Measurements from ENCODE around the gene PDE11A.

The PDE11A gene

DNA sequence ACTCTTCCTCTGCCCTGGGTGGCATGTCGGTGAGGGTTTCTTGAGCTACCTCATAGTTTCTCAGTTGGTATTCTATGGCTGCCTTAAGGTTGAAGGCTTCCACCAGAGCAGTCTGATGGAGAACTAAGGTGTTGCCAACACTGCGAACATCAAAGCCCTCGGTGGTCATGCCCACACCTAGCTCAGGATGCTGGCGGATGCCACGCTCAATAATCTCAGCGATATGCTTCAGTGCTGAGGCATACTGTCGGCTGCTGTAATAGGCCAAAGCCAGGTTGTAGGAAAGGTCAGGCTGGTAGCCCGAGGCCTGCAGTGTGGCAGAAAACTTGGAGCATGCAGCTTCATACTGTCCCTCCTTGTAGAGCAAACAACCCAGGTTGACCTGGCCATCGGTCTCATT, 454.7 kb downstream of the PDE11A start:
- Mint-ChIP-seq H3K27me3 (peaks cover 9% of the 10 kb centered on the region), H3K4me1 (ENCODE audit: low read depth) (peaks cover 9% of the 10 kb centered on the region), H3K27ac (peak overlapping the region; percentile 100), H3K4me3 (peak overlapping the region; percentile 95), H3K36me3 (ENCODE audit: low read depth) (no peaks in the 10 kb centered on the region), H3K9me3 (peaks cover 4% of the 10 kb centered on the region)

DNA sequence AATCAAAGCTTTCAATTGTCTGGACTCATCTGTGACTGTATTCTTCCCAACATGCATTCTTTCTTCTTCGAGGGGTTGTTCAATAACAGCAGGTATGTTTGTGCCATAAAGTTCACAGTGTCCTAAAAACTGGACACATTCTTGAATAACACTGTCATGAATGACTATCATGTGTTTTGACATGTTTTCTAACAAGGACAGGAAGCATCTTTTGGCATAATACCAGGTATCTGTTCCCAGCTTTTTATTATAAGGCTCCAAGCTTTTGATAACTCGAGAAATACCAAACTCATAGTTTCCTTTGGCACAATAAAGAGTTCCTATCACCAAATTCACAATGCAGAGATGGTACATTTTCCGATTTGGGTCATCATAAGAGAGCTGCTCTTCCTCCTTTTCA, 455.8 kb downstream of the PDE11A start:
- Mint-ChIP-seq H3K27me3 (peaks cover 9% of the 10 kb centered on the region), H3K4me1 (ENCODE audit: low read depth) (peaks cover 9% of the 10 kb centered on the region), H3K4me3 (no peak overlapping the region), H3K27ac (no peak overlapping the region), H3K9me3 (peaks cover 4% of the 10 kb centered on the region), H3K36me3 (ENCODE audit: low read depth) (no peaks in the 10 kb centered on the region)

DNA sequence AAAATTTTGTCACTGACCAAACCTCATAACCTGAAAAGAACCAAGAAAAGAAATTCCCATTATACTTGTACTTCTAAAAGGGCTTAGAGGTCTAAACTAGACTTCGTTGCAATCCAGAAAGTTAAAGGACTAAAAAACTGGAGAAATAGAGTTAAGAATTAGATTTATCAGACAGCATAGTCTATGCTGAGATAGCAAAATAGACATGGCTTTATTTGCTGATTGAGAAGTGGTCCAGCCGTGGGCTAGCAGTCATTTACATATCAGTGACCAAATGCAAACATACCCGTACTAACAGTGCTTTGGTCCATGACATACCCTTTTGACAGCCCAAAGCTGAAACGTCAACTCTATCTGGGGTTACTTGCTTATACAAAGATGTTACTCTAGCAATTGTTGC, 456.5 kb downstream of the PDE11A start:
- Mint-ChIP-seq H3K4me1 (ENCODE audit: low read depth) (peaks cover 9% of the 10 kb centered on the region), H3K9me3 (peaks cover 4% of the 10 kb centered on the region), H3K4me3 (no peak overlapping the region), H3K27ac (no peak overlapping the region), H3K27me3 (peaks cover 9% of the 10 kb centered on the region), H3K36me3 (ENCODE audit: low read depth) (no peaks in the 10 kb centered on the region)

DNA sequence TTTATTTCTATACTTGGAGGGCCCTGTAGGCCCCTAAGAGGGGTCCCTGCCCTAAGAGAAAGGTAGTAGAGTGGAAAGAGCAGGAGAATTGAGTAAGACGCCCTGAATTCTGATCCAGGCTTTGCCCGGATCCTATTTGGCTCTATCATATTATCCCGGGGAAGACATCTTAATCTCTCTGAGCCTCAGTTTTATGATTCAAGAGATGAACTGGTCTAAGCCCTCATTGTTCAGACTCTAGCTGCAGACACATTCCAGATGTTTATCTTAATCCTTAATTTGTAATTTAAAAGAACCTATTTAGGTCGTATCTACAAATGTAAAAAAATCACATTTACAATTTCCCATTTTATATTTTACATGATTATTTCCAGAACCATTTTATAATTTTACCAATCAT, 459.9 kb downstream of the PDE11A start:
- no peaks in the 10 kb centered on the region for H3K36me3 Mint-ChIP-seq (ENCODE audit: low read depth)
- peaks cover 12% of the 10 kb centered on the region for H3K27me3 Mint-ChIP-seq
- no peak overlapping the region for H3K27ac Mint-ChIP-seq
- peaks cover 8% of the 10 kb centered on the region for H3K9me3 Mint-ChIP-seq
- H3K4me1 Mint-ChIP-seq (ENCODE audit: low read depth), result no peaks in the 10 kb centered on the region
- H3K4me3 Mint-ChIP-seq, result no peak overlapping the region

DNA sequence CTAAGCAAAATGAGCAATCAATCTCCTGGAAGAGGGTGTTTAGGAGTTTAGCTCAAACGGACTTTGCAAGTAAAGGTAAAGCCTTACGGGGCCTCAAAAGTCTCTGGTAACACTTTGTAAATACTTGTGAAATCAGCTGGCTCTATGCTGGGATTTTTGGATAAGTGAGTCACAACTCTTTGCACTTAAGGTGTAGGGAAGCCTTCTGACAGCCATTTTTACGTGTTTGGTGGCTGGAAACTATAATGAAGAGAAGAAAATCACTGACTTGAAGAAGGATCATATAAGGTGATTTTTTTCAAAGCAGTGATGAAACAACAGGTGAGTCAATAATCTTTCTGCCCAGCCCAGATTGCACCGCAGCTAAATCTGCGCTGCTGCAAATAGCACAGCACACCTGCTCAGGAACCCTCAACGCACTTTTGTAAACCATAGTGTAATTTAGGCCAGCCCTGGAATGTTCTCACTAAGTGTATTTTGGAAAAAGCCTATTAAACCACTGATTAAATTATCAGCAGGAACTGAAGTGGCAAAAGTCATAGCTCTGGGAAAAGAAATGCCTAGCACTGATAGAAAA, 461.2 kb downstream of the PDE11A start:
- no peaks in the 10 kb centered on the region for H3K36me3 Mint-ChIP-seq (ENCODE audit: low read depth)

DNA sequence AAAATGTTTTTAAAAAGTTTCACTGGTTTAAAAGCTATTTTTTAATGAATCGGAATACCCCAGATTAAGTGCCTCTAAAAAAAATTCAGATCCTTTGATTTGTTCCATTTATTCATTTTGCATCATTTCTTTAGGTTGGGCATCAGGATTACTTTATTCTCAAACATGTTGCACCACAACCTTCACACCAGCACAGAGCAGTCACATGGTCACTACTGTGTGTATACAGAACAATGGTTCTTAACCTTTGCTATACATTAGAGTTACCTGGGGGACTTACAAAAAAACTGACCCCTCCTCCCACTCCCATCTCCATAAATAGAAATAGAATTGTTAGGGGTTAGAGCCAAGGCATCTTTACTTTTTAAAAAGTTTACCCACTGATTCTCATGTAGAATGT, 461.8 kb downstream of the PDE11A start:
- Mint-ChIP-seq H3K4me3 (no peak overlapping the region), H3K4me1 (ENCODE audit: low read depth) (no peaks in the 10 kb centered on the region), H3K27me3 (peaks cover 4% of the 10 kb centered on the region), H3K36me3 (ENCODE audit: low read depth) (no peaks in the 10 kb centered on the region), H3K27ac (no peak overlapping the region), H3K9me3 (peaks cover 4% of the 10 kb centered on the region)

More for the DNA sequence above, 461.2 kb downstream of the PDE11A start:
- peaks cover 4% of the 10 kb centered on the region for H3K9me3 Mint-ChIP-seq
- H3K4me1 Mint-ChIP-seq (ENCODE audit: low read depth), result no peaks in the 10 kb centered on the region
- peaks cover 7% of the 10 kb centered on the region for H3K27me3 Mint-ChIP-seq
- no peak overlapping the region for H3K27ac Mint-ChIP-seq
- H3K4me3 Mint-ChIP-seq, result no peak overlapping the region

DNA sequence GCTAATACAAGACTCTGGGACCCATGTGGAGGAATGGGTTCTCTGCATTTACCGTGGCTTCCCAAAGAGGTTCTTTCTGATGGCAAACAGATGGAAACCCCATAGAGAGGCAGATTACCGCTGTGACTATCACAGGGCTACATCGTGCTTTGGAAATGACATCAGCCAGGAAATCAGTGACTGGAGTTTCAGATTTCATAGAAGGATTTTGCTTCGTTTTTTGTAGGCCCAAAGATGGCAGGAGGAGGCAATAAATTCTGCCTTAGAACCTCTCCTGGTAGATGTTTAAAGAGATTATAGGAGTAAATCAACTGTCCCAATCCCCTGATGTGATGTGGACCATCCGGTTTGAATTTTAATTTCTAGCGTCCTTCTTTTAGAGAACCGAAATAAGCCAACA, 465.9 kb downstream of the PDE11A start:
- Mint-ChIP-seq H3K36me3 (ENCODE audit: low read depth) (no peaks in the 10 kb centered on the region), H3K4me3 (no peak overlapping the region), H3K27ac (no peak overlapping the region), H3K9me3 (peaks cover 4% of the 10 kb centered on the region), H3K27me3 (peaks cover 4% of the 10 kb centered on the region), H3K4me1 (ENCODE audit: low read depth) (no peaks in the 10 kb centered on the region)

DNA sequence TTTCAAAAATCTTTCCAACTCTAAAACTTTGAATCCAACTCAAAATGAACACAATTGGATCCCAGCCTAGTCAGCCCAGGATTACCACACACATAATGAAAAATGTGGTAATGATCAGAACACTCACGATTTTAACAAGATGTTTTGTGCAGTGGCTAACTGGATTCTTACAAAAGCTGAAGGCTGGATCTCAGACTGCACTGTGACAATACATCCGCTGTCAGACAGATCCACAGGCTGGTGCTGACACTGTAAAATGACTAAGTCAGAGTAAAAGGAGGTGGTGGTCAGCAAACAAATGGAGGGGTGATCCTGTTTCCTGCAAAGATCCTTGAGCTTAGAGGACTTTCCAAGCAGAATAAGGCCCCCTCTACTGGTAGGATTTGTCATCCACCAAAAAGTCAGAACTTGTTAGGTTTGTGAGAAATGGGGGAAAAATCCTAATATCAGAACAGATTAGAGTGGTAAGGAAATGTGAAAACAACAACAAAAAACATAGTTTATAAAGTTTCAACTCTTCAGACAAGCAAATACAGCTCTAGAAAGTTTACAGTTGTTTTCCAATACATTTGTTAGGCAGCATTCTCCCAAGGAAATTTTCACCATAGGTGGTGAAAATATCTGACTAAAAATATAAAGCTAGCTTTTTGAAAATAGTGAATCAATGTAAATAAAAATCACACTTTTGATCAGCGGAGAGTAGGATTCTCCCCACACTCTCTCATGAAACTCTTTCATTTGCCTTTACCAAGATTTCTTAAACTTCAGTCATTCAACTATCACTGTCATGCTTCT, 468.1 kb downstream of the PDE11A start:
- H3K4me1 Mint-ChIP-seq (ENCODE audit: low read depth), result no peaks in the 10 kb centered on the region
- no peak overlapping the region for H3K4me3 Mint-ChIP-seq
- H3K27me3 Mint-ChIP-seq, result peaks cover 4% of the 10 kb centered on the region
- H3K36me3 Mint-ChIP-seq (ENCODE audit: low read depth), result no peaks in the 10 kb centered on the region
- no peak overlapping the region for H3K27ac Mint-ChIP-seq
- H3K9me3 Mint-ChIP-seq, result peaks cover 4% of the 10 kb centered on the region

DNA sequence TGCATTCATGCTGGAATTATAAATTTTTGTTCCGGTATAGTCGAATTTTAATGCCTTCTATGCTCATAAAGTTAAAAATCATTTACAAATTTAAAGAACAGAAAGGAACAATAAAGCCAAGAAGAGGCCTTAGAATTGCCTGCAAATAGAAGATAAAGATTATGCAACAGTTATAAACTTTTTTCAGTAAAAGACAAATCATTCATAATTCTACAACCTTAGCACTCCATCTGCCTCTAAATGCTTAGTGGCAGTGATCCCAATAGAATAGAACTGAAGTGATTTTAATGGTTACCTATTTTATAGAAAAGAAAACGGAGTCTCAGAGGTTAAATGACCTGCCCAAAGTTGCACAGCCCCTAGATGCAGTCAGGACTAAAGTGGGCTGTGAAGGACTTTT, 468.8 kb downstream of the PDE11A start:
- peaks cover 4% of the 10 kb centered on the region for H3K27me3 Mint-ChIP-seq
- no peak overlapping the region for H3K4me3 Mint-ChIP-seq
- H3K27ac Mint-ChIP-seq, result no peak overlapping the region
- no peaks in the 10 kb centered on the region for H3K36me3 Mint-ChIP-seq (ENCODE audit: low read depth)
- no peaks in the 10 kb centered on the region for H3K9me3 Mint-ChIP-seq
- no peaks in the 10 kb centered on the region for H3K4me1 Mint-ChIP-seq (ENCODE audit: low read depth)

DNA sequence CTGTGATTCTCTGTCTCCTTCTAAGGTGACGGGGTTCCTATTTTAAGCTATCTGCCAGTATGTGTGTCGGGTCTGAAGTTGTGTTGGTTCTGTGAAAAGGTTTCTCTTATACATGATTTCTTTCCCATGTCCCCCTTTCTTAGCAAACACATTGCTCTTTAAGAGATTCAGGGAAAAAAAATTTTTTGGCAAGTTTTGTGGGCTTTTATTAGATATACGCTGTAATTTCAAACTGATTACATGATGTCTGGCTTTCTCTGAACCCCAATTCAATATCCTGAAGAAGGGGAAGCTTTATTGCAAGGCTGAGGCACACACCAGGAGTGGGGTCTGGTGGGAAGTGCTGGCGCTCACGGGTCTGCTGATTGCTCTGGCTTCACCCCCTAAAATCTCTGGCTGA, 469.4 kb downstream of the PDE11A start:
- no peaks in the 10 kb centered on the region for H3K9me3 Mint-ChIP-seq
- no peak overlapping the region for H3K27ac Mint-ChIP-seq
- no peaks in the 10 kb centered on the region for H3K4me1 Mint-ChIP-seq (ENCODE audit: low read depth)
- H3K27me3 Mint-ChIP-seq, result peaks cover 4% of the 10 kb centered on the region
- H3K4me3 Mint-ChIP-seq, result no peak overlapping the region
- H3K36me3 Mint-ChIP-seq (ENCODE audit: low read depth), result no peaks in the 10 kb centered on the region

DNA sequence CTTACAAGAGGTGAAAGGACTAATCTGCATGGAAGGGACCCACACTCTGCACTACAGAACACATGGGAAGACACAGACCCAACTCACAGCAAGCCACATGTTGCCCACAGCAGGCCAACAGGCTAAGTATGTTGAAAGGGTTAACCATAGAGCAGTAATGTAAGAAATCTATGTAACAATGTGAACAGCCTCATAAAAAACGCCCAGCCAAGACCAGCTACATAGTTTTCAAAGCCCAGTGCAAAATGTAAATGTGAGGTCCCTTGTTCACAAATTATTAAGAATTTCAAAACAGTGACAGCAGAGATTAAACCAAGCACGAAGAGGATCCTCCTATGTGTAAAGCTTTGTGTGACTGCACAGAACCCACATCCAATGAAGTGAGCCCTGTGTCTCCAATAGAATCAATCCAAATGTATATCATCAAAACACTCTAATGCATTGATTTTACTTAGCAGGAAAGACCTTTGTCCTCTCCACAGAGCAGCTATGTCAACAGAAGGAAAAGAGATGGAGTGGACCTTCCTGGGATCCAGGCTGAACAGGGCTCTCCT, 469.9 kb downstream of the PDE11A start:
- Mint-ChIP-seq H3K9me3 (no peaks in the 10 kb centered on the region), H3K4me1 (ENCODE audit: low read depth) (no peaks in the 10 kb centered on the region), H3K4me3 (no peak overlapping the region), H3K36me3 (ENCODE audit: low read depth) (no peaks in the 10 kb centered on the region), H3K27me3 (peaks cover 2% of the 10 kb centered on the region), H3K27ac (no peak overlapping the region)

DNA sequence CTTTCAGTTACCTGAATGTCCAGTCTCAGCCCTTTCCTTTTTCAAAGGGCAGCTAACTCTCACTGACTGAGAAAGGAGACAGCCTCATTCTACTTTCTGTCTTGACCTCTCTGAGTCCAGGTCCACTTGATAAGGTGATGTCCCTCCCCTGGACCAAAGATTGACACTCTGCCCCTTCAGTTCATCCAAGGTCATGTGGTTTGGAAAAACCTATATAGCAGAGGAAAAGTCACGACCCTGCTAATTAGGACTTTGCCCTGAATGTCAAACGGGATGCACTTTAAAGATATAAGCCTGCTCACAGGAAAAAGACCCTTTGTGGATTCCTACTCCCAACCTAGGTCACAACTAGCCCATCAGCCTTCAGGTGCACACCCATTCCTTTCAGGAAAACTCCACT, 471.7 kb downstream of the PDE11A start:
- Mint-ChIP-seq H3K4me3 (no peak overlapping the region), H3K4me1 (ENCODE audit: low read depth) (no peaks in the 10 kb centered on the region), H3K9me3 (no peaks in the 10 kb centered on the region), H3K36me3 (ENCODE audit: low read depth) (no peaks in the 10 kb centered on the region), H3K27ac (no peak overlapping the region), H3K27me3 (no peaks in the 10 kb centered on the region)

DNA sequence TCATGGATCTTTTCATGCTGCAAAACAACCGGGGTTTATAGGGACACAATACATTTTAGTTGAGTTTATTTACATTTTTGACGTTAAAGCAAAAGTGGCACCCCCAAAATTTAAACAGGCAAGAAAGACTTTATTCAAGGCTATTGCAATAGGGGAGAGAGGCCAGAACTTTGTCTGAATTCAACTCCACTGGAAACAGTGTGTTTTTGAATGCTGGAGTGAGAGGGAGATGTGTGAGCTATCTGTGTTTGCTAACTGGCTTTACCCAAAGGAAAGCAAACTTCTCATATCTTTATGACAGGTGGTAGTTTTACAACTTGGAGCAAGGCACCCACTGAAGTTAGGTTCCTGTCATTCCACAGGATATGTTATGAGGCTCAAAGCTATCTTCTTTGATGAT, 472.6 kb downstream of the PDE11A start:
- H3K36me3 Mint-ChIP-seq (ENCODE audit: low read depth), result no peaks in the 10 kb centered on the region
- no peaks in the 10 kb centered on the region for H3K27me3 Mint-ChIP-seq
- H3K27ac Mint-ChIP-seq, result no peak overlapping the region
- no peak overlapping the region for H3K4me3 Mint-ChIP-seq
- H3K4me1 Mint-ChIP-seq (ENCODE audit: low read depth), result no peaks in the 10 kb centered on the region
- no peaks in the 10 kb centered on the region for H3K9me3 Mint-ChIP-seq

DNA sequence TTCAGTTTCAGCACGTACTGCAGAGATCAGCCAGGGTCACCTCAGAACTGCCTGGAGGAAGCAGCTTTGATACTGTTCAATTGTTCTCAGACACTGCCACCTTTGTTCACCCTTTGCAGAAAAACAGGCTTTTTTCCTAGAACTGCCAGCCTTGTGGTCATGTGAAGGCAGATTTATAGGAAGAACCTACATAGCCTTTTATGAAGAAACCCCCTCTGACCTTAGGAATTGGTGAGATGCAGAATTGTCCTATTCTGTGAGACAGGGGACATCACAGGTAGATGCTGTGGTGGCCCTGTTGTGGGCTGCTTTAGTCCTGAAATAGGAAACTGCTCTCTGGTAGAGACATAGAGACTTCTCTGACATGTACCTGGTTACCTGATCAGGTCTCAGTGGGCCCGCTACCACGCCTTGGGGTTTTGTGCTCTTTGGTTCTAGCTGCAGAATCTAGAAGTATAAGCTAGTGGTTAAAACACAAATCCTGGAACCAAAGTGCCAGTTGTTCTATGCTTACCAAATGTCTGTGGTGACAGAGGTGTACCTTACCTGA, 473.4 kb downstream of the PDE11A start:
- Mint-ChIP-seq H3K27ac (no peak overlapping the region), H3K27me3 (no peaks in the 10 kb centered on the region), H3K36me3 (ENCODE audit: low read depth) (no peaks in the 10 kb centered on the region), H3K9me3 (no peaks in the 10 kb centered on the region), H3K4me1 (ENCODE audit: low read depth) (no peaks in the 10 kb centered on the region), H3K4me3 (no peak overlapping the region)

DNA sequence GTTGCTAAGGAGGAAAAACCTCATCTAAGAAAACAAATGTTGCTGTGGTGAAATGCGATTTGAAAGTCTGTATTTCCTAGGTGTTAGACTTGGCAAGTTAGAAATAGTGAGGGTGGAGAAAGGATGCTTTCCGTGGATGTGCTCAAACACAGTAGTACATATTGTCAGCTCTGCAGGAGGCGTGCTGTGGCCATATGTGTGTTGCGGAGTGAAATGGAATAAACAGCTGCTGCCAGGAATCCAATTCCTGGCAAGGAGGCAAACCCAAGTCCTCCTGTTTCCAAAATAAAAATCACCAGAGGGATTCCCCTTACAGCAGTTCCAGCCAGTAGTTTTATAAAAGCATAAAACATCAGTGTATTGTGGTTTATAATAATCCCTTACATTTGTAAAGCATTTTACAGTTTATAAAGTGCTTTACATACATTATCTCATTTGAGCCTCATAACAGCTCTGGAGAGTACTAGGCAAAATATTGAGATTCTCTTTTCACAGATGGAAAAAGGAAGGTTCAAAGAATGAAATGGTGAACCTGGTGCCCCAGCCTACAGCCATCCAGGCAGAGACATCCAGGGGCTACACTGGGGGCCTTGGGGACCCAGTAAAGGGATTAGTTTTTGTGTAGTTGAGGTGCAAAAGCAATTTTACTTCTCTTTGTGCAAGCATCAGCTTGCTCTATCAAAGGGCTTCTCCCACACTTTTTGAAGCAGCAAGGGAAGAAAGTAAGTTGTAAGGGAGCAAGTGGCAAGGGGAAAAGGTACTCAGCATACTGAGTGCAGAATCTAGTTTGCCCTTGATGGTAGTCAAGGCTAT, 474.0 kb downstream of the PDE11A start:
- no peaks in the 10 kb centered on the region for H3K27me3 Mint-ChIP-seq
- no peaks in the 10 kb centered on the region for H3K4me1 Mint-ChIP-seq (ENCODE audit: low read depth)
- H3K4me3 Mint-ChIP-seq, result no peak overlapping the region
- H3K27ac Mint-ChIP-seq, result no peak overlapping the region
- no peaks in the 10 kb centered on the region for H3K36me3 Mint-ChIP-seq (ENCODE audit: low read depth)
- H3K9me3 Mint-ChIP-seq, result no peaks in the 10 kb centered on the region

All from stimulated activated naive CD8-positive, alpha-beta T cell treated with anti-CD3 and anti-CD28 coated beads, Interleukin-15, Interleukin-2, amounts not matched to agents 100 ng/mL and 50 ng/mL, for 24 hours (primary cell).